ENCODE results near the gene AP2A1. TPM values are rescaled to one million over a fixed set of nuclear protein-coding genes. Genes with fewer than 3 reads are reported as not detected.
"Not testable (repeated sequence)": the region's sequence is repeated elsewhere in the genome, so short reads cannot be mapped to it uniquely, and the experiment has no call there.

Gene AP2A1
- total RNA-seq, 1 experiment from 2014 or later, result 119 TPM

- peaks cover 12% of the 10 kb centered on the region for H3K9me3 Mint-ChIP-seq
- peaks cover 3% of the 10 kb centered on the region; the same call in 1 of the 2 replicates for H3K36me3 Mint-ChIP-seq
- ATAC-seq, result no peak
- POLR2A ChIA-PET, result no interaction called here
- CTCF ChIA-PET, result interaction anchor here (0.9 kb wide), 1 partner anchor 38 kb away, joined by 4 read pairs; no protein-coding TSS in a partner anchor
- H3K4me1 Mint-ChIP-seq, result peaks cover 8% of the 10 kb centered on the region
- H3K4me3 Mint-ChIP-seq, result no peak overlapping the region
- H3K27ac Mint-ChIP-seq, result peak overlapping the region; percentile 42; the same call in 1 of the 2 replicates
- no peak for TF ChIP-seq TEAD4 (CRISPR knock-in tag; IDR thresholded peaks at IDR 0.05)
- TF ChIP-seq ZNF416 (CRISPR knock-in tag; IDR thresholded peaks at IDR 0.05), result no peak
- TF ChIP-seq E2F5 (CRISPR knock-in tag; IDR thresholded peaks at IDR 0.05), result no peak
- no peak for TF ChIP-seq ZNF423 (CRISPR knock-in tag; IDR thresholded peaks at IDR 0.05)
- TF ChIP-seq SP1 (CRISPR knock-in tag; conservative IDR thresholded peaks at IDR 0.05), result no peak
- TF ChIP-seq CDX4 (CRISPR knock-in tag; IDR thresholded peaks at IDR 0.05; ENCODE audit: borderline replicate concordance), result no peak
- no peak for TF ChIP-seq ZNF219 (CRISPR knock-in tag; IDR thresholded peaks at IDR 0.05; ENCODE audit: borderline replicate concordance)
- TF ChIP-seq NR1H2 (CRISPR knock-in tag; IDR thresholded peaks at IDR 0.05), result no peak
- no peak for DNase-seq (ENCODE audit: low spot score)
- peaks cover 5% of the 10 kb centered on the region for H3K27me3 Mint-ChIP-seq (ENCODE audit: low read depth)
Measured at GRCh38 chr19:49718991-49719390, 47.8 kb upstream of the AP2A1 start.

GRCh38 chr19:49719420-49719819 lies 47.4 kb upstream of the AP2A1 start:
- H3K27ac Mint-ChIP-seq, result 0 out of 2 replicates have a peak overlapping the region, but pooled peaks have one; percentile 42
- ChIA-PET POLR2A (interaction anchor here (0.6 kb wide), 3 partner anchors 12 to 291 kb away, joined by 3 to 5 read pairs (median 4); no protein-coding TSS in a partner anchor), CTCF (interaction anchor here (0.6 kb wide), 1 partner anchor 128 kb away, joined by 3 read pairs; no protein-coding TSS in a partner anchor)
- not testable (repeated sequence) for DNase-seq (ENCODE audit: low spot score); ATAC-seq; H3K36me3 Mint-ChIP-seq; H3K4me1 Mint-ChIP-seq; H3K27me3 Mint-ChIP-seq (ENCODE audit: low read depth); H3K4me3 Mint-ChIP-seq
- H3K9me3 Mint-ChIP-seq, result peaks cover 12% of the 10 kb centered on the region

GRCh38 chr19:49727217-49728030 lies 39.4 kb upstream of the AP2A1 start:
- Mint-ChIP-seq H3K4me1 (no peaks in the 10 kb centered on the region; the same call in 1 of the 2 replicates), H3K4me3 (no peak overlapping the region), H3K27me3 (ENCODE audit: low read depth) (peaks cover 5% of the 10 kb centered on the region), H3K9me3 (peaks cover 5% of the 10 kb centered on the region; the same call in 1 of the 2 replicates), H3K27ac (0 out of 2 replicates have a peak overlapping the region, but pooled peaks have one; percentile 44), H3K36me3 (no peaks in the 10 kb centered on the region)
- DNase-seq (ENCODE audit: low spot score) (no peak), ATAC-seq (no peak)
- POLR2A ChIA-PET, result no interaction called here
- CTCF ChIA-PET, result interaction anchor here (1.1 to 2.0 kb wide), 3 partner anchors 10 to 157 kb away, joined by 3 to 9 read pairs (median 3); no protein-coding TSS in a partner anchor
- TF ChIP-seq GABPB1 (CRISPR knock-in tag; IDR thresholded peaks at IDR 0.05) (no peak), CDX4 (CRISPR knock-in tag; IDR thresholded peaks at IDR 0.05; ENCODE audit: borderline replicate concordance) (no peak), E2F5 (CRISPR knock-in tag; IDR thresholded peaks at IDR 0.05) (no peak), ZNF121 (CRISPR knock-in tag; IDR thresholded peaks at IDR 0.05) (no peak), ATF3 (CRISPR knock-in tag; conservative IDR thresholded peaks at IDR 0.05) (no peak), USF2 (CRISPR knock-in tag; IDR thresholded peaks at IDR 0.05) (no peak), TCF7 (CRISPR knock-in tag; IDR thresholded peaks at IDR 0.05; ENCODE audit: low read depth) (no peak), RELA (CRISPR knock-in tag; IDR thresholded peaks at IDR 0.05; ENCODE audit: borderline replicate concordance) (no peak), IRF1 (CRISPR knock-in tag; IDR thresholded peaks at IDR 0.05) (no peak), CREM (CRISPR knock-in tag; IDR thresholded peaks at IDR 0.05) (no peak), JUN (CRISPR knock-in tag; IDR thresholded peaks at IDR 0.05) (no peak), ZNF263 (CRISPR knock-in tag; IDR thresholded peaks at IDR 0.05; ENCODE audit: low read depth) (no peak), ZNF138 (CRISPR knock-in tag; conservative IDR thresholded peaks at IDR 0.05) (no peak), HMGXB4 (CRISPR knock-in tag; IDR thresholded peaks at IDR 0.05) (no peak), GRHL2 (CRISPR knock-in tag; IDR thresholded peaks at IDR 0.05; ENCODE audit: insufficient replicate concordance, severe bottlenecking) (no peak), ZNF317 (CRISPR knock-in tag; IDR thresholded peaks at IDR 0.05; ENCODE audit: borderline replicate concordance, low read depth) (no peak), NR2C2 (CRISPR knock-in tag; IDR thresholded peaks at IDR 0.05) (no peak), JAZF1 (CRISPR knock-in tag; IDR thresholded peaks at IDR 0.05) (no peak)
